Activated naive CD4-positive, alpha-beta T cell treated with anti-CD3 and anti-CD28 coated beads, Interleukin-2, amount 50 U/mL, for 24 hours (primary cell): Measurements from ENCODE around the gene TAS2R60.
A peak's percentile ranks its signal among the peaks of the same experiment; 100 is the strongest.
"Not testable (repeated sequence)": the region's sequence is repeated elsewhere in the genome, so short reads cannot be mapped to it uniquely, and the experiment has no call there.

Experiments
- H3K27ac Mint-ChIP-seq: one replicate; pipeline ENCODE4 v1.8.0; 2021; ENCODE audit warnings: mild to moderate bottlenecking, mixed read lengths
- H3K27me3 Mint-ChIP-seq: one replicate; pipeline ENCODE4 v1.8.0; 2021; ENCODE audit warnings: mixed read lengths
- H3K36me3 Mint-ChIP-seq: one replicate; pipeline ENCODE4 v1.8.0; 2021; ENCODE audit warnings: mixed read lengths
- H3K4me1 Mint-ChIP-seq: one replicate; pipeline ENCODE4 v1.8.0; 2021; ENCODE audit warnings: mixed read lengths
- H3K4me3 Mint-ChIP-seq: one replicate; pipeline ENCODE4 v1.8.0; 2021; ENCODE audit warnings: mild to moderate bottlenecking, mixed read lengths
- H3K9me3 Mint-ChIP-seq: one replicate; pipeline ENCODE4 v1.8.0; 2021; ENCODE audit warnings: mixed read lengths

TAS2R60 gene

DNA sequence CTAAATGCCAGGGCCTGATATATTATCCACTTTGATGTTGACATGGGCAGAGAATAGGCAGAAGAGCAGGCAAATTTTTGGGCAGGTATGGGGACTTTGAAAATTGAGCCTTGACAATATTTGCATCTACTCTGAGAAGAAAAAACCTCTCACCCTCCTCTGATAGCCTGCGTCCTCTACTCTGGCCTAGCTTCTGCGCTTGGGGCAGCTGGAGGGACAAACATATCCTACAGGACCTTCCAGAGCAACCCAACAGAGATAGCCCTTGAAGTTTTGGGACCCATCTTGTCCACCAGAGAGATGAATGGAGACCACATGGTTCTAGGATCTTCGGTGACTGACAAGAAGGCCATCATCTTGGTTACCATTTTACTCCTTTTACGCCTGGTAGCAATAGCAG is at the start of gene TAS2R60:
Gene TAS2R60, plus strand, starts transcription at position 301 of the 400 bp plus-strand sequence. Its CDS starts 0 bp downstream, at position 301.
- peaks cover 10% of the 10 kb centered on the region for H3K4me1 Mint-ChIP-seq
- no peak within 1 kb of the TSS for H3K27ac Mint-ChIP-seq
- H3K4me3 Mint-ChIP-seq: no peak within 1 kb of the TSS
- H3K9me3 Mint-ChIP-seq: no peaks in the 10 kb centered on the region
- H3K27me3 Mint-ChIP-seq: no peaks in the 10 kb centered on the region
- peaks cover 17% of the 10 kb centered on the region for H3K36me3 Mint-ChIP-seq

- Mint-ChIP-seq H3K27ac (no peak overlapping the region), H3K4me3 (no peak overlapping the region), H3K9me3 (no peaks in the 10 kb centered on the region), H3K36me3 (peaks cover 13% of the 10 kb centered on the region), H3K4me1 (peaks cover 11% of the 10 kb centered on the region), H3K27me3 (no peaks in the 10 kb centered on the region)
Measured at GRCh38 chr7:143394068-143394467, 49.2 kb upstream of the TAS2R60 start.

DNA sequence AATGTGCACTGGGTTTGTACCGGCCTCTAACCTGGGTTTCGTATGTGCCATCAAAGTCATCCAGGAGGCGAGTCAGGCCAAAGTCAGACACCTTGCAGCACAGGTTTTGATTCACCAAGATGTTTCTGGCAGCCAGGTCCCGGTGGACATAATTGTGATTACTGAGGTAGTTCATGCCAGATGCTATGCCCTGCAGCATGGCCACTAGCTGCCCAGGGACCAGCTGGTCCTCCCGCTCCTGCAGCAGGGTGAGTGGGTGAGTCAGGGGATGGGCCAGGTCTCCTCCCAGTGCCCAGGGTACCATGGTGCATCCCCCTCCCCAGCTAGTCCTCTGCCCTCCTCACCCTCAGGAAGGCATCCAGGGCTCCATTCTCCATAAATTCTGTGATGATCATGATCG is 48.5 kb upstream of the TAS2R60 start:
- peak overlapping the region; percentile 75 for H3K27ac Mint-ChIP-seq
- peaks cover 13% of the 10 kb centered on the region for H3K36me3 Mint-ChIP-seq
- no peaks in the 10 kb centered on the region for H3K9me3 Mint-ChIP-seq
- peaks cover 9% of the 10 kb centered on the region for H3K4me1 Mint-ChIP-seq
- H3K4me3 Mint-ChIP-seq: no peak overlapping the region
- H3K27me3 Mint-ChIP-seq: no peaks in the 10 kb centered on the region

- peaks cover 9% of the 10 kb centered on the region for H3K36me3 Mint-ChIP-seq
- H3K4me1 Mint-ChIP-seq: peaks cover 5% of the 10 kb centered on the region
- H3K4me3 Mint-ChIP-seq: no peak overlapping the region
- H3K9me3 Mint-ChIP-seq: no peaks in the 10 kb centered on the region
- H3K27me3 Mint-ChIP-seq: no peaks in the 10 kb centered on the region
- H3K27ac Mint-ChIP-seq: peak overlapping the region; percentile 75
Measured at GRCh38 chr7:143395187-143396149, 47.8 kb upstream of the TAS2R60 start.

- H3K27me3 Mint-ChIP-seq: no peaks in the 10 kb centered on the region
- H3K9me3 Mint-ChIP-seq: no peaks in the 10 kb centered on the region
- H3K4me3 Mint-ChIP-seq: no peak overlapping the region
- H3K4me1 Mint-ChIP-seq: peaks cover 5% of the 10 kb centered on the region
- H3K36me3 Mint-ChIP-seq: peaks cover 9% of the 10 kb centered on the region
- H3K27ac Mint-ChIP-seq: no peak overlapping the region
Measured at GRCh38 chr7:143396182-143396581, 47.1 kb upstream of the TAS2R60 start.

GRCh38 chr7:143396625-143397556 is 46.4 kb upstream of the TAS2R60 start:
- Mint-ChIP-seq H3K4me3 (no peak overlapping the region), H3K4me1 (peaks cover 5% of the 10 kb centered on the region), H3K9me3 (no peaks in the 10 kb centered on the region), H3K27me3 (no peaks in the 10 kb centered on the region), H3K27ac (no peak overlapping the region), H3K36me3 (peaks cover 9% of the 10 kb centered on the region)

DNA sequence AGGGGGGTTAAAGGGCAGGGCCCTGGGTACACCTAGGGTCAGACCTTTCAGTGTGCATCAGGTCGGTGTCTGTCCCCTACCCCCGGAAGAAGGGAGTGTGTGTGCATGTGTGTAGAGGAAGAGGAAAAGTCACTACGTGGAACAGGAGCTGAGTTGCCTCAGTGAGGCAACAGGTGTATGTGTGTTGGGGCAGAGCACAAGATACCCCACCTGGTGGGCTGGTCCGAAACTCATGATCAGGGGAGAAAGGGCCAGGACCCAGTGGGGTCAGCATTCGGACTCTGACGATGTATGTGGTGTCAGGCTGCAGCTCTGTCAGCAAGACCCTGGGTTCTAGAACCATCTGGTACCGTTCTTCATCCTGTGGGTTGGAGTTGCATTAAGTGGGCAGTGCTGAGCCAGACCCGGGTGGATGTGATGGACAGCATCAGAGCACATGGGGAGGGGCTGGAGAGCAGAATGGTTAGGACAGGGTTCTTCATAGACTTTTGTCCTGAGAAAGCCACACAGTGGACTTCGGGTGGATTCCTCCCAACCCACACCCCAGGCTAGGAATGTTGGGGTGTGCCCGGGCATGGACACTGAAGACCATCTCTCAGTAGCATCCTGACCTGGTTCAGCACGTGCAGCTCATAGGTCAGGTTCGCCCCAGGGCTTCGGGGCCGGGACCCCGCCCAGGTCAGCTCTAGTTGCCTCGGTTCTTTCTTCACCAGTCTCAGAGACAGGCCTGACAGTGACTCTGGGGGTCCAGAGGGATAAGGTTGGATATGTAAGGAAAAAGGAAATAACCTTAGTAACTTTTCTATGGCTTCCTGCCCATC is 45.3 kb upstream of the TAS2R60 start:
- Mint-ChIP-seq H3K27ac (peak overlapping the region; percentile 35), H3K4me3 (no peak overlapping the region), H3K36me3 (peaks cover 9% of the 10 kb centered on the region), H3K27me3 (no peaks in the 10 kb centered on the region), H3K4me1 (peaks cover 9% of the 10 kb centered on the region), H3K9me3 (no peaks in the 10 kb centered on the region)

DNA sequence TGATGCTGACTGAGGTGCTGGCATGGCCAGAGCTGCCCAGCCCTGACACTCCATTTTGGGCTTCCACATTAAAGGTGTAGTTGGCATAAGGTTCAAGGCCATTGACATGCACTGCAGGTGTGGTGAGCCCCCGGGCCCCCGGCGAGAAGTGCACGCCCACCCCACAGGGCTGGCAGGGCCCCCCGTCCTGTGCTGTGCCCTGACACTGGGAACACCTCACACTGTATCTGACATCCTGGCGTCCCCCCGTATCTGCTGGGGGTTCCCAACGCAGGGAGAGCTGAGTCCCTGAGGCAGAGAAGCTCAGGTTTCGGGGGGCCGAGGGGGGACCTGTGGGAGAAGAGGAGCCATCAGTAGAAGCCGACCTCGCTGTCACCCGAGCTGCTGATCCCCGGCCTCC is 44.6 kb upstream of the TAS2R60 start:
- H3K27me3 Mint-ChIP-seq: no peaks in the 10 kb centered on the region
- H3K36me3 Mint-ChIP-seq: peaks cover 9% of the 10 kb centered on the region
- peaks cover 13% of the 10 kb centered on the region for H3K4me1 Mint-ChIP-seq
- no peak overlapping the region for H3K4me3 Mint-ChIP-seq
- H3K9me3 Mint-ChIP-seq: no peaks in the 10 kb centered on the region
- H3K27ac Mint-ChIP-seq: no peak overlapping the region

- Mint-ChIP-seq H3K27me3 (no peaks in the 10 kb centered on the region), H3K4me1 (peaks cover 18% of the 10 kb centered on the region), H3K36me3 (peaks cover 9% of the 10 kb centered on the region), H3K9me3 (no peaks in the 10 kb centered on the region), H3K27ac (no peak overlapping the region), H3K4me3 (no peak overlapping the region)
Measured at GRCh38 chr7:143399151-143399550, 44.1 kb upstream of the TAS2R60 start.

DNA sequence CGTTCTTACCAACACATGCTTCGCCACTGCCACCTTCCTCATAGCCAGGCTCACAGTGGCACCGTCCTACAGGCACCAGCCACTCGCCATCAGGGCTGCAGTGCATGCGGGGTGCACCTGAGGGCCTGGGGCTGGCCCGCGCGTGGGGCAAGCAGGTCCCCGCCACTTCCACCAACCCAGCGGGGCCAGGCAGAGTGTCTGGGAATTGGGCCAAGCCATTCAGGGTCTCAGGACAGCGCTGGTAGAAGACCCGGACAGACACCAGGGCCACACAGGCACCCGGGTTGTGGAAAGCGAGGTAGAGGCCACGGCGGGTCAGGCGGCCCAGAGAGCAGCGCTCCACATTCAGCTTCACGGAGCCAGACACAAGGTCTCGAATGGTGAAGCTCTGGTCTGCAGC is 43.6 kb upstream of the TAS2R60 start:
- Mint-ChIP-seq H3K27ac (no peak overlapping the region), H3K27me3 (no peaks in the 10 kb centered on the region), H3K9me3 (no peaks in the 10 kb centered on the region), H3K4me1 (peaks cover 21% of the 10 kb centered on the region), H3K4me3 (no peak overlapping the region), H3K36me3 (peaks cover 9% of the 10 kb centered on the region)

DNA sequence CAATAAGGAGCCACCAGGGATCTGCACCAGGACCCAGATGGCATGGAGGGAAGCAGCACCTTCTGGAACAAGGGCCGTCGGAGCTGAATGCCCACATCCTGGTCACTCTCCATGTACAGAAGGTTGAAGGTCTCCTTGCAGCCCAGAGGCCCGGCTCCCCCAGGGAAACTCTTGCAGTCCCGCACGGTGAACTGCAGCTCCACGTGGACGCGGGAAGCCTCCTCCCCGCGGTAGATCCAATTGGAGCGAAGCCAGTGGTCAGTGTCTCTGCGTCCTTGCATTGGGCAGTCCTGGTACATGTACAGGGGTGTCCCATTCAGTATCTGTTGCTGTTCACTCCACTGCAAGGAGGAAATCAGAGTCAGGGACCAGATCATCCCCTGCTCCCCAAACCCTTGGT is 42.0 kb upstream of the TAS2R60 start:
- H3K4me1 Mint-ChIP-seq: peaks cover 32% of the 10 kb centered on the region
- H3K27me3 Mint-ChIP-seq: no peaks in the 10 kb centered on the region
- H3K4me3 Mint-ChIP-seq: no peak overlapping the region
- H3K27ac Mint-ChIP-seq: peak overlapping the region; percentile 41
- H3K9me3 Mint-ChIP-seq: no peaks in the 10 kb centered on the region
- H3K36me3 Mint-ChIP-seq: peaks cover 6% of the 10 kb centered on the region

GRCh38 chr7:143402233-143402632 is 41.0 kb upstream of the TAS2R60 start:
- not testable (repeated sequence) for H3K4me3 Mint-ChIP-seq, H3K27me3 Mint-ChIP-seq, H3K9me3 Mint-ChIP-seq, H3K36me3 Mint-ChIP-seq
- peaks cover 41% of the 10 kb centered on the region for H3K4me1 Mint-ChIP-seq
- H3K27ac Mint-ChIP-seq: peak overlapping the region; percentile 70

- no peak overlapping the region for H3K4me3 Mint-ChIP-seq
- peaks cover 69% of the 10 kb centered on the region for H3K4me1 Mint-ChIP-seq
- H3K27ac Mint-ChIP-seq: peak overlapping the region; percentile 32
- no peaks in the 10 kb centered on the region for H3K27me3 Mint-ChIP-seq
- no peaks in the 10 kb centered on the region for H3K9me3 Mint-ChIP-seq
- H3K36me3 Mint-ChIP-seq: no peaks in the 10 kb centered on the region
Measured at GRCh38 chr7:143405173-143406001, 37.9 kb upstream of the TAS2R60 start.

- Mint-ChIP-seq H3K9me3 (no peaks in the 10 kb centered on the region), H3K4me1 (peaks cover 73% of the 10 kb centered on the region), H3K36me3 (no peaks in the 10 kb centered on the region), H3K4me3 (no peak overlapping the region), H3K27ac (peak overlapping the region; percentile 32), H3K27me3 (no peaks in the 10 kb centered on the region)
Measured at GRCh38 chr7:143406002-143406357, 37.3 kb upstream of the TAS2R60 start.
